Brain microvascular endothelial cell (primary cell): ENCODE measurements around the gene NRXN3.

Experiments
- DNase-seq: peaks from one replicate; pipeline ENCODE4 v3.0.0-alpha.2; 2020
- H3K27ac ChIP-seq: fragments of 250-450 bp; sonication (Bioruptor Pico); 2 replicates; pipeline ENCODE4 v1.5.1; 2020; ENCODE audit warnings: mild to moderate bottlenecking, moderate library complexity
- H3K27me3 ChIP-seq: fragments of 250-450 bp; sonication (Bioruptor Pico); replicated peaks from 2 replicates; pipeline ENCODE4 v1.5.1; 2020; ENCODE audit warnings: mild to moderate bottlenecking
- H3K36me3 ChIP-seq: fragments of 250-450 bp; sonication (Bioruptor Pico); replicated peaks from 2 replicates; pipeline ENCODE4 v1.5.1; 2020; ENCODE audit warnings: mild to moderate bottlenecking
- H3K4me3 ChIP-seq: 2 replicates; pipeline ENCODE4 v1.5.1; 2011; ENCODE audit warnings: low read depth, mild to moderate bottlenecking, control low read depth, low read length, moderate library complexity
- CTCF ChIP-seq: IDR thresholded peaks from 2 replicates; pipeline ENCODE4 v1.5.1; 2011; ENCODE audit warnings: low read depth, mild to moderate bottlenecking, moderate library complexity, low read length, control low read depth, inconsistent platforms; ENCODE audit errors: missing control alignments
- in situ Hi-C: cut with HindIII; loops from 2 replicates; pipeline ENCODE4 v1.10.0; 2017; ENCODE audit warnings: low sequenced_read_pairs, low pct_ligation_motif_present

NRXN3 gene

GRCh38 chr14:78358591-78358990 lies 188.4 kb downstream of the NRXN3 start:
- no peak for TF ChIP-seq CTCF
- Histone ChIP-seq H3K27ac (no peak overlapping the region), H3K4me3 (no peak overlapping the region), H3K27me3 (no peaks in the 10 kb centered on the region), H3K36me3 (no peaks in the 10 kb centered on the region)
- in situ Hi-C loops, result no loop called here
- no peak for DNase-seq

- no peak overlapping the region for H3K27ac ChIP-seq
- DNase-seq, result no peak
- no peak overlapping the region for H3K4me3 ChIP-seq
- no peaks in the 10 kb centered on the region for H3K27me3 ChIP-seq
- TF ChIP-seq CTCF, result no peak
- in situ Hi-C loops, result no loop called here
- no peaks in the 10 kb centered on the region for H3K36me3 ChIP-seq
Measured at GRCh38 chr14:78359581-78359980, 189.4 kb downstream of the NRXN3 start.

- TF ChIP-seq CTCF, result no peak
- Histone ChIP-seq H3K27ac (no peak overlapping the region), H3K36me3 (no peaks in the 10 kb centered on the region), H3K27me3 (no peaks in the 10 kb centered on the region), H3K4me3 (no peak overlapping the region)
- DNase-seq, result no peak
- in situ Hi-C loops, result no loop called here
Measured at GRCh38 chr14:78363008-78363407, 192.8 kb downstream of the NRXN3 start.

DNA sequence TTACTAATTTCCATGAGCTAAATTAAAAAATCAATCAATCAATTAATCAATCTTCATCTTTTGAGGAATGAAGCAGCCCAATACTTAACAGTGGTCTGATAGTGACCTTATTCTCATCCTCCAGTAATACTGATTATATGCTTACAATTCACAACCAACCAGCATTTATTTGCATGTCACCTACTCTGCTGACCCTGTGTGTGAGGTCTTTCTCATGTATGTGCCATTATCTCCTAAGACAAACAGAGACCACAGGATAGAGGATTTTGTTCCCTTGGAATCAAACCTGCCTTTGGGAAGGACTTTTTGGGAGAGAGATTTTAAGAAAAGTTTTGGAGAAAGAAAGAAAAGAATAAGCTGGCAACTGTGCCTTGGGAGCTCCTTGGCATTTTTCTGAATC lies 197.2 kb downstream of the NRXN3 start:
- DNase-seq, result no peak
- no peak for TF ChIP-seq CTCF
- no peaks in the 10 kb centered on the region for H3K36me3 ChIP-seq
- in situ Hi-C loops, result no loop called here
- no peak overlapping the region for H3K4me3 ChIP-seq
- H3K27me3 ChIP-seq, result no peaks in the 10 kb centered on the region
- H3K27ac ChIP-seq, result no peak overlapping the region

GRCh38 chr14:78383060-78383459 lies 212.9 kb downstream of the NRXN3 start:
- Histone ChIP-seq H3K36me3 (no peaks in the 10 kb centered on the region), H3K4me3 (no peak overlapping the region), H3K27ac (no peak overlapping the region), H3K27me3 (no peaks in the 10 kb centered on the region)
- DNase-seq, result no peak
- in situ Hi-C loops, result no loop called here
- TF ChIP-seq CTCF, result no peak

- no peak for TF ChIP-seq CTCF
- Histone ChIP-seq H3K27me3 (no peaks in the 10 kb centered on the region), H3K36me3 (no peaks in the 10 kb centered on the region), H3K4me3 (no peak overlapping the region), H3K27ac (no peak overlapping the region)
- no peak for DNase-seq
- in situ Hi-C loops, result no loop called here
Measured at GRCh38 chr14:78398216-78398615, 228.0 kb downstream of the NRXN3 start.
